Measurements from ENCODE around the gene MET.

DNA sequence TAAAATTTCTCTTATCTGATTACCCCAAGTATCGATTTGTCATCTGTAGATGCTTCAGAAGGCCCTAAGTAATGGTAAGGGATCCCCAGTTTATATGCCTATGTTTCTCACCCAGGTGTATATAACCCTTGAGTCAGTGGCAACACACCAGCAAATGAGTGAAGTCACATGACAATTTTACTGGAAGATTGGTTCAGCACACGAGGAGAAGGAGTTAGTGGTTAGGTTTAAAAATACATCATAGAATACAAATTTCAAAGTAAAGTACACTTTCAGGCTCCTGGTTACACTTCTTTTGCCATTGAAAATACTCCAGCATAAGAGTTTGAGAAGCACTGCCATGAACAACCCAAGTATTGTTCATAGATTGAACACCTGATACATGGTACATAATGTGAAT lies 160.7 kb downstream of the MET start:
- TF ChIP-seq POLR2AphosphoS5 (IDR thresholded peaks at IDR 0.05), result no peak
- TF ChIP-seq, protein P1, sequence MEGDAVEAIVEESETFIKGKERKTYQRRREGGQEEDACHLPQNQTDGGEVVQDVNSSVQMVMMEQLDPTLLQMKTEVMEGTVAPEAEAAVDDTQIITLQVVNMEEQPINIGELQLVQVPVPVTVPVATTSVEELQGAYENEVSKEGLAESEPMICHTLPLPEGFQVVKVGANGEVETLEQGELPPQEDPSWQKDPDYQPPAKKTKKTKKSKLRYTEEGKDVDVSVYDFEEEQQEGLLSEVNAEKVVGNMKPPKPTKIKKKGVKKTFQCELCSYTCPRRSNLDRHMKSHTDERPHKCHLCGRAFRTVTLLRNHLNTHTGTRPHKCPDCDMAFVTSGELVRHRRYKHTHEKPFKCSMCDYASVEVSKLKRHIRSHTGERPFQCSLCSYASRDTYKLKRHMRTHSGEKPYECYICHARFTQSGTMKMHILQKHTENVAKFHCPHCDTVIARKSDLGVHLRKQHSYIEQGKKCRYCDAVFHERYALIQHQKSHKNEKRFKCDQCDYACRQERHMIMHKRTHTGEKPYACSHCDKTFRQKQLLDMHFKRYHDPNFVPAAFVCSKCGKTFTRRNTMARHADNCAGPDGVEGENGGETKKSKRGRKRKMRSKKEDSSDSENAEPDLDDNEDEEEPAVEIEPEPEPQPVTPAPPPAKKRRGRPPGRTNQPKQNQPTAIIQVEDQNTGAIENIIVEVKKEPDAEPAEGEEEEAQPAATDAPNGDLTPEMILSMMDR (IDR thresholded peaks at IDR 0.05 in 8 of 11, conservative IDR thresholded peaks at IDR 0.05 in 3 of 11), result no peak
